Activated B cell treated with CpG ODN at 0.5 μM for 24 hours (primary cell): ENCODE data around the gene CFAP299. TPM values are rescaled to one million over a fixed set of nuclear protein-coding genes. Genes with fewer than 3 reads are reported as not detected.

Experiments
- ATAC-seq: fragments of 200-7000 bp; cut with Tn5 transposase; one replicate; pipeline ENCODE4 v1.10.0; 2021; ENCODE audit warnings: low read depth, mild to moderate bottlenecking, moderate library complexity
- CTCF ChIA-PET: fragments of 350-600 bp; sonication (Branson Sonifier 250); formaldehyde crosslinking; loops from one replicate; lab custom pipeline; 2021; ENCODE audit warnings: antibody characterized with exemption; lab: Charles Lee
- POLR2A ChIA-PET: fragments of 350-600 bp; sonication (Branson Sonifier 250); formaldehyde crosslinking; loops from one replicate; lab custom pipeline; 2021; ENCODE audit warnings: antibody characterized with exemption; lab: Charles Lee
- DNase-seq: peaks from one replicate; pipeline ENCODE4 v3.0.0; 2022
- H3K27ac Mint-ChIP-seq: one replicate; pipeline ENCODE4 v1.8.0; 2020; ENCODE audit warnings: mixed read lengths
- H3K27me3 Mint-ChIP-seq: one replicate; pipeline ENCODE4 v1.8.0; 2021; ENCODE audit warnings: mixed read lengths
- H3K36me3 Mint-ChIP-seq: one replicate; pipeline ENCODE4 v1.8.0; 2021; ENCODE audit warnings: low read depth, mixed read lengths
- H3K4me1 Mint-ChIP-seq: one replicate; pipeline ENCODE4 v1.8.0; 2021; ENCODE audit warnings: mixed read lengths
- H3K4me3 Mint-ChIP-seq: one replicate; pipeline ENCODE4 v1.8.0; 2020; ENCODE audit warnings: mild to moderate bottlenecking, mixed read lengths
- H3K9me3 Mint-ChIP-seq: one replicate; pipeline ENCODE4 v1.8.0; 2020; ENCODE audit warnings: mixed read lengths
- intact Hi-C: fragments of 100-400 bp; cut with micrococcal nuclease; formaldehyde crosslinking; loops from one replicate; pipeline ENCODE4 v1.15.1; 2024
- total RNA-seq: library from RNA; stranded (reverse); gene quantifications from 2 replicates; pipeline ENCODE4 v1.2.3, GENCODE V29; 2022
- TF ChIP-seq, protein P1 (sequence below): fragments of 200-600 bp; IDR thresholded peaks from one replicate; pipeline ENCODE4 v1.8.0; 2022; ENCODE audit warnings: antibody characterized with exemption, mild to moderate bottlenecking

The CFAP299 gene
- total RNA-seq, 1 donor from 2014 or later = not detected

DNA sequence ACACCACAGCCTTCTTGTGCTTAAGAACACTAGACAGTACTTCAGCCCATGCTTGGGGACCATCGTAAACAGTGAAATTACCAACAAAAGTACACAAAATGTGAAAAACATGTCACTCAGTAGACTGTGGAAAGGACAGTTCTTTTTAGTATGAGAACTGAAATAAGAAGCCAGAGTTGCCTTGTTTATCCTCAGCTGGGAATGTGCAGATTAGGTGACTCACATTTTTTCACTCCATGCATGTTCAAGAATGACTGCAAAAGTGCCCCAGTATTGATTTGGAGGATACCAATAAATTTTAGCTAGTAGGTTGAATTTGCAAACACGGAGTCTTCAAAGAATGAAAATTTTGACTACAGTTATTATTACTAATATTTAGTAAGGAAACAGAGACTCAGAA lies 671.9 kb downstream of the CFAP299 start:
- Mint-ChIP-seq H3K27ac (no peak overlapping the region), H3K27me3 (no peaks in the 10 kb centered on the region), H3K4me1 (peaks cover 18% of the 10 kb centered on the region), H3K36me3 (no peaks in the 10 kb centered on the region), H3K4me3 (no peak overlapping the region), H3K9me3 (peaks cover 4% of the 10 kb centered on the region)
- no peak for ATAC-seq
- ChIA-PET CTCF (no interaction called here), POLR2A (no interaction called here)
- intact Hi-C loops = no loop called here
- TF ChIP-seq, protein P1, sequence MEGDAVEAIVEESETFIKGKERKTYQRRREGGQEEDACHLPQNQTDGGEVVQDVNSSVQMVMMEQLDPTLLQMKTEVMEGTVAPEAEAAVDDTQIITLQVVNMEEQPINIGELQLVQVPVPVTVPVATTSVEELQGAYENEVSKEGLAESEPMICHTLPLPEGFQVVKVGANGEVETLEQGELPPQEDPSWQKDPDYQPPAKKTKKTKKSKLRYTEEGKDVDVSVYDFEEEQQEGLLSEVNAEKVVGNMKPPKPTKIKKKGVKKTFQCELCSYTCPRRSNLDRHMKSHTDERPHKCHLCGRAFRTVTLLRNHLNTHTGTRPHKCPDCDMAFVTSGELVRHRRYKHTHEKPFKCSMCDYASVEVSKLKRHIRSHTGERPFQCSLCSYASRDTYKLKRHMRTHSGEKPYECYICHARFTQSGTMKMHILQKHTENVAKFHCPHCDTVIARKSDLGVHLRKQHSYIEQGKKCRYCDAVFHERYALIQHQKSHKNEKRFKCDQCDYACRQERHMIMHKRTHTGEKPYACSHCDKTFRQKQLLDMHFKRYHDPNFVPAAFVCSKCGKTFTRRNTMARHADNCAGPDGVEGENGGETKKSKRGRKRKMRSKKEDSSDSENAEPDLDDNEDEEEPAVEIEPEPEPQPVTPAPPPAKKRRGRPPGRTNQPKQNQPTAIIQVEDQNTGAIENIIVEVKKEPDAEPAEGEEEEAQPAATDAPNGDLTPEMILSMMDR = no peak
- DNase-seq = no peak

Other genes with a start within 250 kb of the CFAP299 start
- gene PRDM8, start 138.2 kb upstream of the CFAP299 start, total RNA-seq = 9.0 and 11.6 TPM in 2 replicates
- not detected in 2 replicates for gene FGF5, start 69.1 kb upstream of the CFAP299 start, total RNA-seq